GM12878 (cell line): ENCODE measurements around the gene NFU1. TPM values are rescaled to one million over a fixed set of nuclear protein-coding genes. Genes with fewer than 3 reads are reported as not detected.

ENCODE experiments used
- ATAC-seq: fragments of 200-7000 bp; cut with Tn5 transposase; 3 replicates; pipeline ENCODE4 v1.9.1; 2020; ENCODE audit warnings: mild to moderate bottlenecking, moderate library complexity
- BruUV-seq: library from RNA; stranded (reverse); fragments of 400-500 nt; replicated peaks from 2 replicates; lab custom pipeline; 2021; lab: Mats Ljungman, UMichigan
- CTCF ChIA-PET: fragments of 300-600 bp; sonication (Branson Sonifier 250); formaldehyde crosslinking; extraction: SDS; loops from one replicate; lab custom pipeline; 2021; ENCODE audit warnings: inconsistent platforms; lab: Yijun Ruan, JAX
- POLR2A ChIA-PET: fragments of 350-600 bp; formaldehyde crosslinking; extraction: SDS; loops from one replicate; lab custom pipeline; 2021; ENCODE audit warnings: inconsistent platforms; lab: Charles Lee
- RAD21 ChIA-PET: fragments of 300-600 bp; sonication (Branson Sonifier 250); formaldehyde crosslinking; loops from one replicate; lab custom pipeline; 2023; ENCODE audit warnings: antibody characterized with exemption; ENCODE audit not compliant: unreplicated experiment; lab: Charles Lee
- SMC1A ChIA-PET: fragments of 300-600 bp; sonication (Branson Sonifier 250); formaldehyde crosslinking; loops from one replicate; lab custom pipeline; 2023; ENCODE audit not compliant: unreplicated experiment, uncharacterized antibody; lab: Charles Lee
- DNase-seq: peaks from one replicate; pipeline ENCODE4 v3.0.0-alpha.2; 2011; ENCODE audit warnings: low read depth, low spot score
- FAIRE-seq: peaks from 3 replicates; lab custom pipeline; 2011; peaks lifted over from hg19 to GRCh38; lab: Jason Lieb, UNC
- H2AFZ ChIP-seq: 2 replicates; pipeline ENCODE4 v1.6.0; 2011; ENCODE audit warnings: low read depth, low read length, control low read depth; ENCODE audit not compliant: control insufficient read depth
- H3K27ac ChIP-seq: 2 replicates; pipeline ENCODE4 v1.5.1; 2011; ENCODE audit warnings: control low read depth; ENCODE audit not compliant: control insufficient read depth, insufficient read depth
- H3K27me3 ChIP-seq, 2 experiments: replicated peaks in 1 of 2; 2 replicates each; pipeline versions ENCODE4 v1.6.0 to v1.6.1; 2011; ENCODE audit warnings: low read length in 1 of 2; ENCODE audit not compliant: control insufficient read depth in 2 of 2, insufficient read depth in 2 of 2
- H3K36me3 ChIP-seq, 2 experiments: 2 replicates each; pipeline ENCODE4 v1.5.1; 2011; ENCODE audit warnings: low read length in 1 of 2; ENCODE audit not compliant: control insufficient read depth in 2 of 2, insufficient read depth in 2 of 2
- H3K4me1 ChIP-seq: 2 replicates; pipeline ENCODE4 v1.6.1; 2011; ENCODE audit warnings: mild to moderate bottlenecking, low read length, moderate library complexity, mixed read lengths; ENCODE audit not compliant: control insufficient read depth, insufficient read depth
- H3K4me2 ChIP-seq: 2 replicates; pipeline ENCODE4 v1.6.0; 2011; ENCODE audit warnings: control low read depth; ENCODE audit not compliant: control insufficient read depth, insufficient read depth
- H3K4me3 ChIP-seq: fragments of 200-600 bp; sonication (generic); 2 replicates; pipeline ENCODE4 v1.5.1; 2016
- H3K79me2 ChIP-seq: 2 replicates; pipeline ENCODE4 v1.6.0; 2011; ENCODE audit warnings: low read length; ENCODE audit not compliant: control insufficient read depth, insufficient read depth
- H3K9ac ChIP-seq: 2 replicates; pipeline ENCODE4 v1.8.0; 2011; ENCODE audit warnings: low read length, control low read depth, mixed read lengths; ENCODE audit not compliant: control insufficient read depth, insufficient read depth
- H3K9me3 ChIP-seq: replicated peaks from 3 replicates; pipeline ENCODE4 v1.5.1; 2011; ENCODE audit warnings: mild to moderate bottlenecking, low read length; ENCODE audit not compliant: control insufficient read depth, insufficient read depth
- H4K20me1 ChIP-seq: 2 replicates; pipeline ENCODE4 v1.6.0; 2011; ENCODE audit not compliant: control insufficient read depth, insufficient read depth
- ASH2L ChIP-seq: fragments of 300-600, 200-600 bp; sonication (generic); IDR thresholded peaks from 2 replicates; pipeline ENCODE4 v1.6.1; 2017; ENCODE audit warnings: low read depth, mild to moderate bottlenecking, borderline replicate concordance
- ATF7 ChIP-seq: fragments of 450-650 bp; IDR thresholded peaks from 2 replicates; pipeline ENCODE4 v1.6.1; 2016; ENCODE audit warnings: low read depth, mild to moderate bottlenecking
- EGR1 ChIP-seq, 2 experiments: IDR thresholded peaks; 1 replicate in 1 of 2; 2 replicates in 1 of 2; pipeline ENCODE4 v1.6.1; 2011 to 2012; ENCODE audit warnings: low read depth in 2 of 2, low read length in 2 of 2, borderline replicate concordance in 1 of 2, mild to moderate bottlenecking in 1 of 2, moderate library complexity in 1 of 2
- RB1 ChIP-seq: fragments of 450-650 bp; formaldehyde crosslinking; IDR thresholded peaks from 2 replicates; pipeline ENCODE4 v1.6.1; 2017; ENCODE audit warnings: mild to moderate bottlenecking, borderline replicate concordance
- SMAD5 ChIP-seq: IDR thresholded peaks from 2 replicates; pipeline ENCODE4 v1.6.1; 2016; ENCODE audit warnings: antibody characterized with exemption, low read depth
- SP1 ChIP-seq: IDR thresholded peaks from one replicate; pipeline ENCODE4 v1.6.1; 2011; ENCODE audit warnings: low read depth, low read length
- SREBF1 ChIP-seq: IDR thresholded peaks from 2 replicates; pipeline ENCODE4 v1.6.1; 2012; ENCODE audit warnings: mild to moderate bottlenecking, low read length
- SUPT20H ChIP-seq: IDR thresholded peaks from 2 replicates; pipeline ENCODE4 v1.6.1; 2011; ENCODE audit warnings: low read depth, mild to moderate bottlenecking, low read length, moderate library complexity, borderline replicate concordance; ENCODE audit not compliant: control insufficient read depth
- WGBS: methylation state at CpG from one replicate; pipeline ENCODE4 v1.1.6; 2016; ENCODE audit warnings: low lambda C conversion rate; ENCODE audit not compliant: insufficient replicate concordance, insufficient coverage; ENCODE audit errors: missing lambda C conversion rate; 5-methylcytosine and 5-hydroxymethylcytosine counted together
- in situ Hi-C: fragments of 300-500 bp; cut with MboI; formaldehyde crosslinking; loops from 9 replicates; pipeline ENCODE4 v1.14.3; 2018; ENCODE audit warnings: mixed read lengths
- intact Hi-C: fragments of 100-400 bp; cut with micrococcal nuclease; formaldehyde crosslinking; loops from one replicate; pipeline ENCODE4 v1.14.2; 2022; ENCODE audit not compliant: unreplicated experiment
- polyA plus RNA-seq, 11 experiments: library from polyadenylated mRNA; depleted of rRNA in 4 of 11; unstranded in 6 of 11; stranded (reverse) in 5 of 11; fragments of >200 nt; fragmentation: Nextera tagmentation in 4 of 11; fragmentation: Illumina TruSeq in 1 of 11; extraction: Ambion mirVana in 4 of 11; extraction: Trizol in 1 of 11; gene quantifications; 1 replicate in 1 of 11; 2 replicates in 10 of 11; pipeline versions ENCODE4 v1.2.1 to v1.2.3, GENCODE V29; 2011 to 2016; ENCODE audit warnings: inconsistent platforms in 2 of 11, missing spikeins in 2 of 11, low read depth in 1 of 11
- total RNA-seq, 4 experiments: library from RNA; depleted of rRNA in 3 of 4; stranded (reverse); fragments of >200 nt in 3 of 4; fragmentation: Illumina TruSeq in 1 of 4; extraction: Trizol in 1 of 4; gene quantifications; 2 replicates each; pipeline versions ENCODE4 v1.2.1 to v1.2.3, GENCODE V29; 2013 to 2021

NFU1 gene
- total and polyA plus RNA-seq, 10 of the 15 experiments (the other 5 are each of a cell fraction or from before 2014, with no cell fraction given) = 27.3 to 86.0 (median 41.5) TPM

- H3K27me3 ChIP-seq = no peaks in the 10 kb centered on the region
- H3K4me2 ChIP-seq = no peak overlapping the region
- H3K4me1 ChIP-seq = no peaks in the 10 kb centered on the region
- H2AFZ ChIP-seq = no peak overlapping the region
- no peaks in the 10 kb centered on the region; a peak in 1 of 4 replicates for H3K36me3 ChIP-seq
- DNase-seq (no peak), ATAC-seq (no peak), FAIRE-seq (no peak)
- in situ Hi-C loops (no loop called here), intact Hi-C loops (no loop called here)
- WGBS = 100% methylated on average over 6 of the region's 6 CpGs
- ChIA-PET SMC1A (interaction anchor here (0.7 to 1.0 kb wide), 3 partner anchors 8 to 59 kb away, joined by 3 read pairs; partner anchors contain the start of gene NFU1), POLR2A (interaction anchor here (0.6 to 1.0 kb wide), 3 partner anchors 8 to 888 kb away, joined by 3 to 4 read pairs (median 3); partner anchors contain the start of gene NFU1), RAD21 (interaction anchor here (1.6 kb wide), 1 partner anchor 44 kb away, joined by 4 read pairs; no protein-coding TSS in a partner anchor), CTCF (no interaction called here)
- no TSS peak for BruUV-seq
- no peak overlapping the region for H3K9ac ChIP-seq
- no peaks in the 10 kb centered on the region for H3K9me3 ChIP-seq
- H4K20me1 ChIP-seq = no peaks in the 10 kb centered on the region
- TF ChIP-seq SP1 (no peak), SREBF1 (no peak), ASH2L (no peak), SMAD5 (no peak), RB1 (no peak), ATF7 (peak; percentile 56; the same call in 1 of the 2 replicates), SUPT20H (no peak), EGR1 (IDR thresholded peaks at IDR 0.05; ENCODE audit: borderline replicate concordance in 1 of 2, low read depth in 2 of 2, low read length in 2 of 2) (no peak)
- H3K79me2 ChIP-seq = no peaks in the 10 kb centered on the region; the same call in 1 of the 2 replicates
- H3K4me3 ChIP-seq = no peak overlapping the region
- H3K27ac ChIP-seq = no peak overlapping the region
Measured at GRCh38 chr2:69429491-69430183, 7.6 kb downstream of the NFU1 start.
